Measurements from ENCODE around the gene STC2.

STC2 gene

DNA sequence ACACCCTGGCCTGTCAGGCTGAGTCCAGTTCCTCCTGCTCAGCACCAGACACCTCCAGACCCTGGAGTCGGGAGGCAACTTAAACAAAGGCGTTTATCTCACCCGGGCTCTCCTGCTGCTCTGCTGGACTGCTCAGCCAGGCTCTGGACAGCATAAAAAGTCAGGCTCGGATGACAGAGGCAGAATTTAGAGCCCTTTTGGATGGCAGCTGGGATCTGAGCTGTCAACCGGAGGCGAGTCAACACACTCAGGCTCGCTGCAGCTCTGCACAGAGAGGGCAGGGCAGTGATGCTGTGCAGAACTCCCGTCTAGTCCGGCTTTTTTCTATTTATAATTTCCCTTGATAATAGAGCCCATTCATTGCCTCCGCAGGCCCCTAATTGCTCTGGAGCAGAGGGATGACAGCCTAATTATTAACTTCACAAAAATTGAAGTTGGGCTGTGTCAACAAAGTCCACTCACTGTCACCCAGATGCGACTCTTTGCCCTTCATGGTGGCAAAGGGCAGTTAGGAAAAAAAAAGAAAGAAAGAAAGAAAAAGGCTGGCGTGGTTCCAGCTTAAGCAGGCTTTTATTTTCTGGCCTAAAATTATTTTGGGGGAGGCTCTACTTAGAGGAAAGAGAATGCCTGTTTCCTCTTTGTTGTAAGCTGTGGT lies 37.6 kb downstream of the STC2 start:
- no peaks in the 10 kb centered on the region for H4K20me1 ChIP-seq (ENCODE audit: control insufficient read depth, insufficient read depth, low read depth, low read length)
- no peak for TF ChIP-seq EZH2phosphoT487 (IDR thresholded peaks at IDR 0.05; ENCODE audit: borderline replicate concordance, low read length)
- no peak for TF ChIP-seq CTCF (IDR thresholded peaks at IDR 0.05; ENCODE audit: low read depth, low read length, poor library complexity, severe bottlenecking)
- peaks cover 29% of the 10 kb centered on the region for H3K27me3 ChIP-seq (ENCODE audit: control insufficient read depth, low read length)
- H3K4me1 ChIP-seq (ENCODE audit: control insufficient read depth, low read length), result peaks cover 8% of the 10 kb centered on the region
- no peak overlapping the region for H3K27ac ChIP-seq (ENCODE audit: low read depth, low read length)
- no peaks in the 10 kb centered on the region for H3K9me3 ChIP-seq (ENCODE audit: control insufficient read depth, insufficient read depth, low read length)
- no peaks in the 10 kb centered on the region for H3F3A ChIP-seq (ENCODE audit: control insufficient read depth, insufficient read depth)
- no peak overlapping the region for H3K4me3 ChIP-seq (ENCODE audit: low read length)
- no peak overlapping the region for H3K4me2 ChIP-seq (ENCODE audit: low read length)
- no peaks in the 10 kb centered on the region for H3K9me2 ChIP-seq (replicated peaks; ENCODE audit: control insufficient read depth, low read length)
- H3K79me2 ChIP-seq (ENCODE audit: control insufficient read depth, low read length), result no peaks in the 10 kb centered on the region
- no peaks in the 10 kb centered on the region for H3K36me3 ChIP-seq (ENCODE audit: control insufficient read depth, low read length)

- H3K27me3 ChIP-seq (ENCODE audit: control insufficient read depth, low read length), result peaks cover 22% of the 10 kb centered on the region
- no peak overlapping the region for H3K4me3 ChIP-seq (ENCODE audit: low read length)
- no peak overlapping the region for H3K27ac ChIP-seq (ENCODE audit: low read depth, low read length)
- peaks cover 8% of the 10 kb centered on the region for H3K4me1 ChIP-seq (ENCODE audit: control insufficient read depth, low read length)
- H3F3A ChIP-seq (ENCODE audit: control insufficient read depth, insufficient read depth), result no peaks in the 10 kb centered on the region
- H3K36me3 ChIP-seq (ENCODE audit: control insufficient read depth, low read length), result no peaks in the 10 kb centered on the region
- no peaks in the 10 kb centered on the region for H3K79me2 ChIP-seq (ENCODE audit: control insufficient read depth, low read length)
- TF ChIP-seq CTCF (IDR thresholded peaks at IDR 0.05; ENCODE audit: low read depth, low read length, poor library complexity, severe bottlenecking) (no peak), EZH2phosphoT487 (IDR thresholded peaks at IDR 0.05; ENCODE audit: borderline replicate concordance, low read length) (no peak)
- H4K20me1 ChIP-seq (ENCODE audit: control insufficient read depth, insufficient read depth, low read depth, low read length), result no peaks in the 10 kb centered on the region
- H3K9me2 ChIP-seq (replicated peaks; ENCODE audit: control insufficient read depth, low read length), result no peaks in the 10 kb centered on the region
- no peak overlapping the region for H3K4me2 ChIP-seq (ENCODE audit: low read length)
- no peaks in the 10 kb centered on the region for H3K9me3 ChIP-seq (ENCODE audit: control insufficient read depth, insufficient read depth, low read length)
Observed at GRCh38 chr5:173289372-173289771, 38.8 kb downstream of the STC2 start.

DNA sequence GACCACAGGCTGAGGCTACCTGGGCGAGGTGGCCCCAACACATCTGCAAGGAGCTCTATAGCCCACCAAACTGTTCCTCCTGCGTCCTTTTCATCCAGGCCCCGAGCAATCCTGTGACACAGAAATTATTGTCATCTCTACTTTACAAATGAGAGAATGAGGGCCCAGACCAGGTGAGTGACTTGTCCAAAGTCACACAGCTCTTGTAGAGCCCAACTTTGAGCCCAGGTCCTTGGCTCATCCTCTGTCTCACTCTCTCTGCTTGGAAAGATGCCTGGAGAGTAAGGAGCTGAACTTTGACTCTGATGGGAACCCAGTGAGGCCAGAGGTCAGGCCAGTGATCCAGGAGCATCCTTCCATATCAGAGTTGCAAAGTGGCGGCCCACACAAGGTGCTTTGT lies 39.6 kb downstream of the STC2 start:
- H3K27me3 ChIP-seq (ENCODE audit: control insufficient read depth, low read length), result peaks cover 16% of the 10 kb centered on the region
- H3K79me2 ChIP-seq (ENCODE audit: control insufficient read depth, low read length), result no peaks in the 10 kb centered on the region
- no peak overlapping the region for H3K4me2 ChIP-seq (ENCODE audit: low read length)
- no peaks in the 10 kb centered on the region for H3K9me3 ChIP-seq (ENCODE audit: control insufficient read depth, insufficient read depth, low read length)
- H4K20me1 ChIP-seq (ENCODE audit: control insufficient read depth, insufficient read depth, low read depth, low read length), result no peaks in the 10 kb centered on the region; the same call in 1 of the 2 replicates
- H3K27ac ChIP-seq (ENCODE audit: low read depth, low read length), result no peak overlapping the region
- no peak overlapping the region for H3K4me3 ChIP-seq (ENCODE audit: low read length)
- peaks cover under 1% of the 10 kb centered on the region; the same call in 1 of the 2 replicates for H3K4me1 ChIP-seq (ENCODE audit: control insufficient read depth, low read length)
- no peaks in the 10 kb centered on the region for H3K36me3 ChIP-seq (ENCODE audit: control insufficient read depth, low read length)
- H3F3A ChIP-seq (ENCODE audit: control insufficient read depth, insufficient read depth), result no peaks in the 10 kb centered on the region
- no peaks in the 10 kb centered on the region for H3K9me2 ChIP-seq (replicated peaks; ENCODE audit: control insufficient read depth, low read length)
- TF ChIP-seq CTCF (IDR thresholded peaks at IDR 0.05; ENCODE audit: low read depth, low read length, poor library complexity, severe bottlenecking), result no peak
- no peak for TF ChIP-seq EZH2phosphoT487 (IDR thresholded peaks at IDR 0.05; ENCODE audit: borderline replicate concordance, low read length)

Data from DOHH2 (cell line).